Right kidney (tissue), 1 donor: ENCODE measurements around the gene SBF2.
"Not testable (repeated sequence)": the region's sequence is repeated elsewhere in the genome, so short reads cannot be mapped to it uniquely, and the experiment has no call there.

Source experiments
- DNase-seq: peaks from one replicate; pipeline ENCODE4 v3.0.0-alpha.2; 2016

SBF2 gene

GRCh38 chr11:10164621-10165020, 129.4 kb downstream of the SBF2 start:
- no peak for DNase-seq

- no peak for DNase-seq
Measured at GRCh38 chr11:10162222-10162621, 131.8 kb downstream of the SBF2 start.

GRCh38 chr11:10160350-10160749, 133.7 kb downstream of the SBF2 start:
- DNase-seq = no peak

GRCh38 chr11:10158461-10158860, 135.6 kb downstream of the SBF2 start:
- no peak for DNase-seq

- DNase-seq = no peak
Measured at GRCh38 chr11:10155793-10156490, 138.1 kb downstream of the SBF2 start.

GRCh38 chr11:10150800-10151199, 143.2 kb downstream of the SBF2 start:
- DNase-seq = no peak

- no peak for DNase-seq
Measured at GRCh38 chr11:10149553-10149952, 144.5 kb downstream of the SBF2 start.

GRCh38 chr11:10147195-10147594, 146.8 kb downstream of the SBF2 start:
- no peak for DNase-seq

- no peak for DNase-seq
Measured at GRCh38 chr11:10144954-10145353, 149.1 kb downstream of the SBF2 start.

- no peak for DNase-seq
Measured at GRCh38 chr11:10139656-10140055, 154.4 kb downstream of the SBF2 start.

GRCh38 chr11:10139143-10139542, 154.9 kb downstream of the SBF2 start:
- DNase-seq = no peak

- no peak for DNase-seq
Measured at GRCh38 chr11:10134975-10135481, 159.0 kb downstream of the SBF2 start.

GRCh38 chr11:10134226-10134625, 159.8 kb downstream of the SBF2 start:
- not testable (repeated sequence) for DNase-seq

GRCh38 chr11:10133251-10133650, 160.8 kb downstream of the SBF2 start:
- DNase-seq = not testable (repeated sequence)

- DNase-seq = no peak
Measured at GRCh38 chr11:10130875-10131274, 163.1 kb downstream of the SBF2 start.

- DNase-seq = not testable (repeated sequence)
Measured at GRCh38 chr11:10129184-10129583, 164.8 kb downstream of the SBF2 start.

GRCh38 chr11:10125522-10126133, 168.4 kb downstream of the SBF2 start:
- DNase-seq = no peak

GRCh38 chr11:10122326-10123197, 171.5 kb downstream of the SBF2 start:
- DNase-seq = no peak

GRCh38 chr11:10118865-10119264, 175.2 kb downstream of the SBF2 start:
- no peak for DNase-seq

GRCh38 chr11:10117709-10118351, 176.2 kb downstream of the SBF2 start:
- no peak for DNase-seq

GRCh38 chr11:10116588-10116987, 177.4 kb downstream of the SBF2 start:
- DNase-seq = no peak

- DNase-seq = no peak
Measured at GRCh38 chr11:10114593-10115404, 179.2 kb downstream of the SBF2 start.
